Measurements from ENCODE around the gene RIMBP2.

RIMBP2 gene

DNA sequence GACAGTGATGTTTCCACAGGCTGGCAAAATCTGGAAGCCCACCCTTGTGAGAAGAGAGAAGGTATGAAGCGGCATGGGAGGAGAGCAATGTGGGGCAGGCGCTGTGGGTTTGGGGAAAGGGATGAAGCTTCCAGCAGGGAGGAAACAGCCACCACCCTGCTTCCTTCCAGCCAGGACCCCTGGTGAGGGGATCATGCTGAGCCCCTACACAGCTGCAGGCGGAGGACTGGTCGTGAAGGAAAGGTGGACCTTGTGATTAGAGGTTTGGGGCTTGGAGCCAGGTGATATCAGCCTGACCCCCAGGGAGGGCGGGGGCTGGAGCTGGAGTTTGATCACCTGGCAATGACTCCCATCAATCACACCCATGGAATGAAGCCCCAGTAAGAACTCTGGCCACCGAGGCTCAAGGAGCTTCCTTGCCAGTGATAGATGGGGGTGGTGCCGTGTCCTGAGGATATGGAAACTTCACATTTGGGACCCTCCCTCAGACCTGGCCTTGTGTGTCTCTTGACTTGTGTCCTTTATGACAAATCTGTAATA lies 48.6 kb downstream of the RIMBP2 start:
- TF ChIP-seq, protein P1, sequence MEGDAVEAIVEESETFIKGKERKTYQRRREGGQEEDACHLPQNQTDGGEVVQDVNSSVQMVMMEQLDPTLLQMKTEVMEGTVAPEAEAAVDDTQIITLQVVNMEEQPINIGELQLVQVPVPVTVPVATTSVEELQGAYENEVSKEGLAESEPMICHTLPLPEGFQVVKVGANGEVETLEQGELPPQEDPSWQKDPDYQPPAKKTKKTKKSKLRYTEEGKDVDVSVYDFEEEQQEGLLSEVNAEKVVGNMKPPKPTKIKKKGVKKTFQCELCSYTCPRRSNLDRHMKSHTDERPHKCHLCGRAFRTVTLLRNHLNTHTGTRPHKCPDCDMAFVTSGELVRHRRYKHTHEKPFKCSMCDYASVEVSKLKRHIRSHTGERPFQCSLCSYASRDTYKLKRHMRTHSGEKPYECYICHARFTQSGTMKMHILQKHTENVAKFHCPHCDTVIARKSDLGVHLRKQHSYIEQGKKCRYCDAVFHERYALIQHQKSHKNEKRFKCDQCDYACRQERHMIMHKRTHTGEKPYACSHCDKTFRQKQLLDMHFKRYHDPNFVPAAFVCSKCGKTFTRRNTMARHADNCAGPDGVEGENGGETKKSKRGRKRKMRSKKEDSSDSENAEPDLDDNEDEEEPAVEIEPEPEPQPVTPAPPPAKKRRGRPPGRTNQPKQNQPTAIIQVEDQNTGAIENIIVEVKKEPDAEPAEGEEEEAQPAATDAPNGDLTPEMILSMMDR (IDR thresholded peaks at IDR 0.05; ENCODE audit: low read depth, low read length) = no peak
- DNase-seq (ENCODE audit: low read depth in 2 of 2) = no peak
- no peak overlapping the region for H3K4me3 ChIP-seq (replicated peaks in 1 of 2; ENCODE audit: low read depth in 2 of 2, low read length in 2 of 2)

DNA sequence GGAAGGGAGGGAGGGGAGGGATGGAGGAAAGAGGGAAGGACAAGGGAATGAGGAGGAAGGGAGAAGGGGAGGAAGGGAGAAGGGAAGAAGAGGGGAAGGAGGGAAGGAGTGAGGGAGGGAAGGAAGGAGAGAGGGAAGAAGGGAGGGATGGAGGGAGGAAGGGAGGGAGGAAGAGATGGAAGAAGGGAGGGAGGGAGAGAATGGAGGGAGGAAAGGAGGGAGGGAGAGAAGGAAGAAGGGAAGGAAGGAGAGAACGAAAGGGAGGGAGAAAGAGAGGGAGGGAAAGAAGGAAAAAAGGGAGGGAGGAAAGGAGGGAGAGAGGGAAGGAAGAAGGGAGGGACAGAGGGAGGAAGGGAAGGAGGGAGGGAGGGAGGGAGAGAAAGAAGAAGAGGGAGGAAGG lies 49.5 kb downstream of the RIMBP2 start:
- H3K4me3 ChIP-seq (replicated peaks in 1 of 2; ENCODE audit: low read depth in 2 of 2, low read length in 2 of 2) = no peak overlapping the region
- no peak for DNase-seq (ENCODE audit: low read depth in 2 of 2)
- TF ChIP-seq, protein P1 (IDR thresholded peaks at IDR 0.05; ENCODE audit: low read depth, low read length) = no peak

DNA sequence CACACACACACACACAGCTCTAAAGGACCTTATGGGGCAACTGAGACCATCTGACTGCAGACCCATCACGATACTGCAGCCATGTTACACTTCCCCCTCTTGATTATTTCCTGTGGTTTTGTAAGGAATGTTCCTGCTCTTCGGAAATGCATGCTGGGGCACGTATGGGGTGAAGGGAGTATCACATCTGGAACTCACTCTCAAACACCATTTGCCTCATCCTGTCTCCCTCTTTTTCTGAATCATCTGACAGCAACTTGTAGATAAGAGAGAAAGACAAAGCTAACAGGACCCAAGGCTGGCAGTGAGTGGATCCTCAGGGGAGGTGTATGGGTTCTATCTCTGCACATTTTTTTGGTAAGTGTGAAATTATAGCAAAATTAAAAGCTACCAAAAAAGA lies 50.3 kb downstream of the RIMBP2 start:
- TF ChIP-seq, protein P1 (IDR thresholded peaks at IDR 0.05; ENCODE audit: low read depth, low read length) = no peak
- H3K4me3 ChIP-seq (replicated peaks in 1 of 2; ENCODE audit: low read depth in 2 of 2, low read length in 2 of 2) = no peak overlapping the region
- DNase-seq (ENCODE audit: low read depth in 2 of 2) = no peak

DNA sequence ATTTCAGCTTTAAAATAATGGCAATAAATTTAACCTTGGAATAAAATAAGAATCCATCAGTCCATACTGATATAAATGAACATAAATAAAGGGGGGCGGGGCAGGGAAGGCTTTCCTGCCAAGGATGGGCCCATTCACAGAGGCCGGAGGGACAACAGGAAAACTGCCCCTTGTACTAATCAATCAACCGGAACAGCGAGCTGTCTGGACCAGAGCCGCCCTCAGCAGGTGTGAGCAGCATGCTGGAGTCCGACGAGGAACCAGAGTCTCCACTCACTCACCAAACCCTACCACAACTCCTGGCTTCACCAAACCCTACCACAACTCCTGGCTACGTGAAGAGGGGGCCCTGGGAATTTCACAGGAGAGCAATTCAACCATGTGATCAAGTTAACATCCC lies 51.3 kb downstream of the RIMBP2 start:
- no peak for DNase-seq (ENCODE audit: low read depth in 2 of 2)
- TF ChIP-seq, protein P1 (IDR thresholded peaks at IDR 0.05; ENCODE audit: low read depth, low read length) = no peak
- no peak overlapping the region for H3K4me3 ChIP-seq (replicated peaks in 1 of 2; ENCODE audit: low read depth in 2 of 2, low read length in 2 of 2)

DNA sequence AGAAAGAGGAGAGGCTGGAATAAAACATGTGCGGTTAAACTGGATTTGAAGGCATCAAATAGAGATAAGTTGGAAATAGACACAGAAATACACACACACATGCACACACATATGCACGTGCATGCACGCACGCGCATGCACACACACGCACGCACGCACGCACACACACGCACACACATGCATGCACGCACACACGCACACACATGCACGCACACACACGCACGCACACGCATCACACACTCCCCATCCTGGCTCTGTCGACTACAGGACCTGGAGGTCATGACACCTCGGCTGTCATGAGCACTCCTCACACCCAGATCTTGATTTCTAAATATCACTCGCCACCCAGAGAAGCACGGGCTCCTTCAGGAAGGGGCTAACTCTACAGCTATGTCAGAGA lies 51.8 kb downstream of the RIMBP2 start:
- TF ChIP-seq, protein P1 (IDR thresholded peaks at IDR 0.05; ENCODE audit: low read depth, low read length) = no peak

DNA sequence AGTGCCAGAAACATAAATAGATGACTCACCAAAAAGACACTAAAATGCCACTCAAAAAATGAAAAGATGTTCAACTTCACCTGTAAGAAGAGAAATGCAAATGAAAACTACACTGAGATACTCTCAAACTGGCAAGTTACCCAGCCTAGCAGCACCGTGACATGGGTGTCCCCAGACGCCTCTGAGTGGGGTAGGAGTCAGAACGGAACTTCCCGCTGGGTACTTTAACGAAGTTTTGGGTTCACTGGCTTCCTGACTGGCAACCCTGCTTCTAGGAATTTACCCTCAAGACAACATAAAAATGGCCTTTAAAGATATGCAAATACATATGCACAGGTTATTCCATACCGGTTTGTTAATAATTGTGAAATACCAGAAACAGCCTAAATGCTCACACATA lies 52.6 kb downstream of the RIMBP2 start:
- DNase-seq (ENCODE audit: low read depth in 2 of 2) = no peak
- TF ChIP-seq, protein P1 (IDR thresholded peaks at IDR 0.05; ENCODE audit: low read depth, low read length) = no peak

More for the DNA sequence above, 51.8 kb downstream of the RIMBP2 start:
- DNase-seq (ENCODE audit: low read depth in 2 of 2) = no peak
- H3K4me3 ChIP-seq (replicated peaks in 1 of 2; ENCODE audit: low read depth in 2 of 2, low read length in 2 of 2) = no peak overlapping the region

More for the DNA sequence above, 52.6 kb downstream of the RIMBP2 start:
- no peak overlapping the region for H3K4me3 ChIP-seq (replicated peaks in 1 of 2; ENCODE audit: low read depth in 2 of 2, low read length in 2 of 2)

Data from cardiac fibroblast (primary cell).